ENCODE data around the gene GLB1L. TPM values are rescaled to one million over a fixed set of nuclear protein-coding genes. Genes with fewer than 3 reads are reported as not detected.

Gene GLB1L
- total RNA-seq (1 to 10 TPM; 1.8 to 2.7 TPM), polyA plus RNA-seq (1 to 10 TPM in 2 of 3 donors, under 1 TPM in 1; 0.62 to 1.8 (median 1.7) TPM), total RNA-seq (0.96 to 3.0 (median 2.4) reads per million in 6 experiments)

DNA sequence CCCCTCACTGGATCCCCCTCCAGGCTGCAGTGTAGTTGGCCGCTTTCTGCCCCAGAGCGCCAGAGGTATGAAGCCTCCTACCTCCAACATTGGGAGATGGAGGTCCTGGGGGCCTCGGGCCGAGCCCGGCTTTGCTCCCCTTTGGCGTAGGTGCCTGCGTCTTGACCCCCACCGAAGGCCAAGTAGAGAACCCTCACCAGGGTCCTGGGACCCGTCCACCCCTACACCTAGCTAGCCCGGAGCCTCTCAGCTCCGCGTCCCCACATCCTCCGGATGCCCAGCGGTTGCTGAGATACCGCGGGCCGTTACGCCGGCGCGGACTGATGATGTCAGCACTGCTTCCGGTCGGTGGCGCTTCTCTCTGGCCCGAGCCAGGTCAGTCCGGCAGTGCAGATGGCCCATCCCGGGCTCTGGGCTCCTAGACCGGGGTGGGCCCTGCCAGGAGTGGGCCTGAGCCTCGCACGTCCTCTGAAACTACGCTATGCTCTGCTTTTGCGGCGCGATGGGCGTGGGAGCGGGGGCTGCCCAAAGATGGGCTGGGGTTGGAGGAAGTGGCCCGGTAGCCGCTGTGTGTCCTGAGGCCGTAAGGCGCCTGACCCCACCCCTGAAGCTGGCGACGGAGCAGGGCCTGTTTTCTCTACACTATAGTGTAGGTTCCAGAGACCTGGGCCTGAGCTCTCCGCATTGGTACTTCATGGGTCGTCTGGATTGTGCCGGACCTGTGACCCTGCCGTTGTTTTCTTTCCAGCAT is at the start of gene GLB1L, which contains the start of gene STK16:
TSS of gene GLB1L (minus strand) at position 297 of the 751 bp plus-strand sequence. CDS start 1,871 bp downstream, outside the sequence.
TSS of gene STK16 (plus strand) at position 332 of the 751 bp plus-strand sequence. CDS start 521 bp downstream, outside the sequence.
- POLR2A ChIA-PET = interaction anchor here (0.6 to 20.8 kb wide), 20 partner anchors 4 to 85 kb away, joined by 3 to 591 read pairs (median 6); partner anchors contain the start of genes ABCB6, ANKZF1, ATG9A and CNPPD1
- peak; percentile 70 to 92 (median 85) for DNase-seq
- peak; percentile 61 to 62 for ATAC-seq
- Mint-ChIP-seq H3K4me1 (peaks cover 19 to 70% (median 69%) of the 10 kb centered on the region in 4 donors), H3K27ac (peak within 1 kb of the TSS; percentile 94 to 99 (median 98)), H3K9me3 (no peaks in the 10 kb centered on the region), H3K36me3 (peaks cover 0 to 23% (median 19%) of the 10 kb centered on the region in 3 donors), H3K4me3 (peak within 1 kb of the TSS; percentile 84 to 100 (median 96)), H3K27me3 (no peaks in the 10 kb centered on the region)

DNA sequence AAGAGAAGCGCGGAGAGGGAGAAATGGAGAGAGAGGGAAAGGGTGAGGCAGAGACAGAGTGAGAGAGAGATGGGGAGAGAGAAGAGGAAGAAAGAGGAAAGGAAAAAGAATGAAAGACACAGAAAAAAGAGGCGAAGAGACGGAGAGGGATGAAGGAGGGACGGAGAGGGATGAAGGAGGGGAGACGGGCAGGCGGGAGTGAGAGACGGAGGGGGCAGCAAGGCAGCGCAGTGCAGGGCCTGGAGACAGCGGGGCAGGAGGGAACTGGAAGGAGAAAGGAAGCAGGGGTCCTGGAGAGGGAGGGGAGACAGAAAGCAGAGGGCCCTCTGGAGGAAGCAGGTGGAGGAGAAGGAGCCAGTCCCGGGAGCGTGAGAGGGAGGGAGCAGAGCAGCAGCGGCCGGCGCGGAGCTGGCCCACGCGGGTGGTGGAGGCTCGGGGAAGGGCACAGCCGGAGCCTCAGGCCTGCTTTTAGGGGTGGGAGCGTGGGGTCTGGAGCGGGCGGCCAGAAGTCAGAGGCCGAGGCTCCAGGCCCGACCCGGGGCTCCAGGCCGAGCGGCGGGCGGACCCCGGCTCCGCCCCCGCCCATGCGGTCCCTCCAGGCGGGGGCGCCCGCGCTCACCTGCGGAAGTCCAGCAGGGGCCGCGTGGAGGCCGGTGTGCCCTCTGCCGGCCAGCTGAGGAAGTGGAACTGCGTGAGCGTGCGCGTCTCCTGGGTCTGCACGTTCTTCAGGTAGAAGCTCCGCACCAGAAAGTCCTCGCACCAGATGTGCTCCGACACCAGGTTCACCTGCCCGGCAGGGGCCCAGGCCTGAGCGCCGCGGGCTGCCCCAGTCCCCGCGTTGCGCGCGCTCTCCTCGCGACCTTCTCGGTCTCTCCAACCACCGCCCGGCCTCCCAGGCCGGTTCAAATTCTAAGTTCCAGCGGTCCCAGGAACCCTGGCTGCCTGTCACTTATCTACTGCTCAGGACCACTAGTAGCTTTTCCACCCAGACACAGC is 49.4 kb upstream of the GLB1L start:
- H3K9me3 Mint-ChIP-seq = no peaks in the 10 kb centered on the region
- H3K4me3 Mint-ChIP-seq = peak overlapping the region; percentile 62 to 82 (median 76)
- H3K27ac Mint-ChIP-seq = peak overlapping the region in 9 of 10 donors; percentile 32 to 93 (median 81)
- H3K27me3 Mint-ChIP-seq = peaks cover 0 to 3% (median 0%) of the 10 kb centered on the region in 5 donors
- H3K36me3 Mint-ChIP-seq = no peaks in the 10 kb centered on the region
- DNase-seq = peak; percentile 79 to 92 (median 90)
- POLR2A ChIA-PET = interaction anchor here (0.6 to 7.6 kb wide), 19 partner anchors 8 to 584 kb away, joined by 3 to 79 read pairs (median 5); partner anchors contain the start of genes ABCB6, ANKZF1, ATG9A and CNPPD1
- H3K4me1 Mint-ChIP-seq = peaks cover 13 to 44% (median 37%) of the 10 kb centered on the region in 4 donors
- peak; percentile 89 to 92 for ATAC-seq

DNA sequence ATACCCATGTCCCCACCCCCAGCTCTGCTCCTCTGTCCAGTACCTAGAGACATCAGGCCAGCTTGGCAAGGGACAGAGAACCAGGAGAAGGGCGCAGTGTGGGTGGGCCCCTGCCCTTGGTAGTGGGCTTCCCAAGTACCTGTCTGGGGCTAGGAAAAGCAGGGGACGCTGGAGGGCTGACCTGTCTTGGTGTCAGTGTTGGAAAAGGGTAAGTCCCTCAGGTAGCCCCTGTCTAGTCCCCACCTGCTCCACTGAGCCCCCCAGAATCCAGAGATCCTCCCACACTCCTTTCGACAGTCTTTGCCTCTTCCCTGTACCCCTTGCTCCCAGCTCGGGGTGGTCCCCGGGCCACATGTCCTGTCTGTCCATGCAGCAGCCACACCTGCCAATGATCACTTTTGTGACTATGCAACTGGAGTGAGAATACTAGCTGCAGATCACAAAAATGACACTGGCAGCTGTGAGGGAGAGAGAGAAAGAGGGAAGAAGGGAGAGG is 48.5 kb upstream of the GLB1L start:
- peak overlapping the region in 9 of 10 donors; percentile 32 to 93 (median 67) for H3K27ac Mint-ChIP-seq

DNA sequence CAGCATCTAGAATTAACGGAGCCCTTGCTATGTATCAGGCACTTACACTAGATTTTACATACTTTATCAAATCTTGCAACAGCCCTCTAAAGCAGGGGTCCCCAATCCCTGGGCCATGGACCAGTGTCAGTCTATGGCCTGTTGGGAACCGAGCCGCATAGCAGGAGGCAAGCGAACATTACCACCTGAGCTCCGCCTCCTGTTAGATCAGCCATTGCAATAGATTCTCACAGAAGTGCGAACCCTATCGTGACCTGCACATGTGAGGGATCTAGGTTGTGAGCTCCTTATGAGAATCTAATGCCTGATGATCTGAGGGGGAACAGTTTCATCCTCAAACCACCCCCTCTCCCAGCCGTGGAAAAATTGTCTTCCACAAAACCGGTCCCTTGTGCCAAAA is 47.4 kb upstream of the GLB1L start:
- ATAC-seq (no peak), DNase-seq (no peak)
- Mint-ChIP-seq H3K27me3 (no peaks in the 10 kb centered on the region), H3K4me1 (peaks cover 9 to 36% (median 31%) of the 10 kb centered on the region in 4 donors), H3K36me3 (no peaks in the 10 kb centered on the region), H3K27ac (peak overlapping the region in 4 of 10 donors; percentile 33 to 86 (median 66)), H3K9me3 (no peaks in the 10 kb centered on the region), H3K4me3 (no peak overlapping the region)
- POLR2A ChIA-PET = interaction anchor here (7.6 kb wide), 1 partner anchor 14 kb away, joined by 79 read pairs; the partner anchor contains the start of gene DNAJB2

More for the DNA sequence above, 48.5 kb upstream of the GLB1L start:
- DNase-seq (no peak), ATAC-seq (no peak)
- H3K4me1 Mint-ChIP-seq = peaks cover 13 to 44% (median 36%) of the 10 kb centered on the region in 4 donors
- no peaks in the 10 kb centered on the region for H3K36me3 Mint-ChIP-seq
- H3K9me3 Mint-ChIP-seq = no peaks in the 10 kb centered on the region
- peak overlapping the region; percentile 13 to 82 (median 74) for H3K4me3 Mint-ChIP-seq
- H3K27me3 Mint-ChIP-seq = no peaks in the 10 kb centered on the region
- POLR2A ChIA-PET = interaction anchor here (0.9 to 7.6 kb wide), 4 partner anchors 15 to 88 kb away, joined by 3 to 79 read pairs (median 14); partner anchors contain the start of genes DNAJB2, GLB1L, STK16 and TUBA4B

DNA sequence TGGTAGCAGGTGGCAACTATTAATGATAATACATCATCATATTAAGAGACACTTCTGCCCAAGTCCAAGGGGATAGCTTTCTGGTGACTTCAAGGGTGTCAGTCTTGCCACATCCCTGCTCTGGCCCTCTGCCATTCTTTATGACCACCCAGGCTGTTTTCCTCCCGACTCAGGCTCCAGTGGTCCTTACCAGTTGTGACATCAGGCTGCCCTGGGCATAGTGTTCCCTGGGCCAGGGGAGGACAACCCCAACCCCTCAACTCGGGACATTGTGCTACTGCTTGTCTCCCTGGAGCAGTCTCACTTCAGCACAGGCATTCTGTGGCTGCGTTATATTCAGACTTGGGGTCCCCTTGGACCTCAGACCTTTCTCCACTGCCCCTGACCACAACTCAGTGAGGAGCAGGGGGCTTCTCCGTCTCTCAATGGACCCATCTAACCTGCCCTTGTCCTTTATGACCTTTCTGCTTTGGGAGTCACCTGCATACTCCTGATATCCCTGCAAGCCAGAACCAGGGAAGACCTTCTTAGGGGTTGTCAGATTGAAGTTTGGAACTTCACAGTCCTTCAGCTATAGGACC is 46.8 kb upstream of the GLB1L start:
- Mint-ChIP-seq H3K4me1 (peaks cover 7 to 30% (median 26%) of the 10 kb centered on the region in 4 donors), H3K4me3 (no peak overlapping the region), H3K9me3 (no peaks in the 10 kb centered on the region), H3K27me3 (no peaks in the 10 kb centered on the region), H3K27ac (peak overlapping the region in 2 of 10 donors; percentile 81 to 82), H3K36me3 (no peaks in the 10 kb centered on the region)
- ATAC-seq (no peak), DNase-seq (no peak)
- POLR2A ChIA-PET = interaction anchor here (0.7 to 7.6 kb wide), 2 partner anchors 13 to 90 kb away, joined by 3 to 79 read pairs; partner anchors contain the start of gene DNAJB2

DNA sequence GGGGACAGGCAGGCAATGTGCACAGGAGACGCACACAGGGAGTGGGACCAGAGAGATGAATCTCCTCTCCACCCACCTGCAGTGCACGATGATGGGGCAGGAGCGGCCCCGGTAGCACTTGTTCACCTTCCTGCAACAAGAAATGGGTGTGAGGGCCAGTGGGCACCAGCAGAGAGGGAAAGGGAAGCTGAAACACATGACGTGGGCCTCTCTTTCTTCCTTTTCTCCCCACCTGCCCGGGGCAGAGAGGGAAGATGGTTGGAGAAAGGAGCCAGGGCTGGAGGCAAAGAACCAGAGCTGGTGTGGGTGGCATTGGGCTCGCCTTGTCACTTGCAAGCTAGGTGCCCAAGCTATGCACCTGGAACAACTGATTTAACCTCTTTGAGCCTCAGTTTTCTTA is 46.1 kb upstream of the GLB1L start:
- H3K27ac Mint-ChIP-seq = peak overlapping the region in 1 of 10 donors; percentile 29
- no peak for ATAC-seq
- H3K36me3 Mint-ChIP-seq = no peaks in the 10 kb centered on the region
- DNase-seq = no peak
- no peak overlapping the region for H3K4me3 Mint-ChIP-seq
- no peaks in the 10 kb centered on the region for H3K9me3 Mint-ChIP-seq
- peaks cover 6 to 27% (median 22%) of the 10 kb centered on the region in 4 donors for H3K4me1 Mint-ChIP-seq
- POLR2A ChIA-PET = interaction anchor here (0.5 to 7.6 kb wide), 4 partner anchors 12 to 91 kb away, joined by 3 to 79 read pairs (median 4); partner anchors contain the start of gene DNAJB2
- H3K27me3 Mint-ChIP-seq = no peaks in the 10 kb centered on the region

DNA sequence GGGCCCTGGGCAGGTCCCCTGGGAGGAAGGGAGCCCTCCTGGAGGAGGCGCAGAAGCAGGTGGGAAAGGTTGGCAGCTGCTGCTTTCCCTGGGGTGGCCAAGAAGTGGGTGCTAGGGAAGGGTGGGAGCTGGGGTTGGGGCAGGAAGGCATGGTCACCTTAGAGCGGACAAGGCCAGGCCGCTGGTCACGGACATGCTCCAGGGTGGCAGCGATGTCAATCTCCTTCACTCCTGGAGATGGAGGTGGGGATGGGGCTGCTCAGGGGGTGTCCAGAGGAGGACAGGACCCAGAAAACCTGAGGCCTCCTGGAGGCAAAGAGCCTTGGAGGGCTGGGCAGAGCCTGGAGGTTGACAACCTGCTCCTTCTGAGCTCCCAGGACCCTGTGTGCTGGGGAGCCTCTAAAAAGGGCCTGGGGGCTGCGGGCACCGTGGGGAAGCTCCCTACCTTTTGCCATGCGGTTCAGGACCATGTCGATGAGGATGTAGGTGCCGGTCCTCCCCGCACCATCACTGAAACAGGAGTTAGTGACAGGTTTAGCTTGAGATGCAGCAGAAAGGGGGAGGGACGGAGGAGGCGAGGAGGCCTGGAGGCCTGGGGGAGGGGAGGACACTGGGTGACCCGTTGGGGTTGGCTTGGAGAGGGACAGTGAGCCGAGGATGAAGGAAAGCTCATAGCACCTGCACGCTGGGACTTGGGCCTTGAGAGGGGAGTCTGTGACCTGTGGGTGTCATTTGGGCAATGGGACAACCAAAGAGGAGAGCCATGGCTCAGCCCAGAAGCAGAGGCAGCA is 45.3 kb upstream of the GLB1L start:
- H3K27me3 Mint-ChIP-seq = no peaks in the 10 kb centered on the region

DNA sequence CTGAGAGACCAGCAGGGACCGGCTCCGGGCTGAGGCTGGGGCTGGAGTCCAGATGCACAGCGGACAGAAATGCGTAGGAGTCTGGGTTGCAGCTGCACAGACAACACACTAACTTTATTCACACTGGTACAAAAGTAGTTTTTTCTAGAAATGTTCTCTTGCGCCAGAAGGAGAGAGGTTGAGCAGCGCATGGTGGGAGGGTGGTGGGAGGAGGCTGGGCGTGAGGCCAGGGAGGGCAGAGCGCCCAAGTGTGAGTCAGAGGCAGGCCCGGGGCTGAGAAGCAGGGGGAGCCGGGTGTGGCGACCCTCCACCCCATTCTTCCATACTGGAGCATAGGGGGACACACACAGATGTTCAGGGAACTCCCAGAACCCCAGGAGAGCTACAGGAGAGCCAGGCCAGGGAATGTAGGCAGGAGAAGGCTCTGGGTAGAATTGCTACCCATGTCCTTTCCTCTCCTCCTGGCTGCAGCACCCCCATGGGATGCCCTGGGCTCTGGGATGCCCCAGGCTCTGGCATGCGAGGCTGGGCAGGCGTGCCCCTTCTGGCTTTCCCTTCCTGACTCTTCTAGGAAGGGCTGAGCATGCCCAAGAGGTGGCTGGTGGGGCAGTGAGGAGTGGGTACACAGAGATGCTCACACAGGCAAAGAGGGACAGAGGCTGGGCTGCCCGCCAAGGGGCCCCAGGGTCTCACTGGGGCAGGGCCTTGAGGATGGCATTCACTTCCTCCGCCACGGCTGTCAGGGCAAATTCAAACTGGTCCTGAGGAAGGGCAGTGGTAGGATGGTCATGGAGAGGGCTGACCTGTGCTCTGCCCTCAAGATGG is 44.5 kb upstream of the GLB1L start:
- Mint-ChIP-seq H3K4me3 (no peak overlapping the region), H3K4me1 (peaks cover 8 to 21% (median 15%) of the 10 kb centered on the region in 4 donors), H3K27me3 (no peaks in the 10 kb centered on the region), H3K36me3 (peaks cover 0 to 7% (median 0%) of the 10 kb centered on the region in 3 donors), H3K9me3 (no peaks in the 10 kb centered on the region), H3K27ac (peak overlapping the region in 4 of 10 donors; percentile 13 to 56 (median 30))
- ATAC-seq (no peak), DNase-seq (no peak)
- POLR2A ChIA-PET = interaction anchor here (0.7 to 7.6 kb wide), 2 partner anchors 11 to 618 kb away, joined by 3 to 79 read pairs; partner anchors contain the start of gene DNAJB2

More for the DNA sequence above, 45.3 kb upstream of the GLB1L start:
- Mint-ChIP-seq H3K4me3 (no peak overlapping the region), H3K9me3 (no peaks in the 10 kb centered on the region), H3K4me1 (peaks cover 8 to 24% (median 19%) of the 10 kb centered on the region in 4 donors), H3K36me3 (no peaks in the 10 kb centered on the region), H3K27ac (peak overlapping the region in 2 of 10 donors; percentile 34 to 55)
- DNase-seq (no peak), ATAC-seq (no peak)
- POLR2A ChIA-PET = interaction anchor here (0.6 to 7.6 kb wide), 2 partner anchors 12 to 32 kb away, joined by 5 to 79 read pairs; partner anchors contain the start of gene DNAJB2

DNA sequence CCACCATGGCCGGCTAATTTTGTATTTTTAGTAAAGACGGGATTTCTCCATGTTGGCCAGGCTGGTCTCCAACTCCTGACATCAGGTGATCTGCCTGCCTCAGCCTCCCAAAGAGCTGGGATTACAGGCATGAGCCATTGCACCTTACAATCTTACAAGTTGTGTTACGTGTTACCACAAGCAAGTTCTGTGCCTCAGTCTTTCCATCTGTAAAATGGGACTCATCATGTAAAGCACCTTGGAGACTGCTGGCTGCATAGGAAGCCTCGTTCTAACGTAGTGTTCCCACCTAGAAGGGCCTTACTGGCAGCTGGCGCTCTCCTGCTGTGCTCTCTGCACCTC is 43.9 kb upstream of the GLB1L start:
- H3K27ac Mint-ChIP-seq = peak overlapping the region in 2 of 10 donors; percentile 34 to 56
- H3K9me3 Mint-ChIP-seq = no peaks in the 10 kb centered on the region
- POLR2A ChIA-PET = interaction anchor here (0.7 to 7.6 kb wide), 2 partner anchors 10 to 618 kb away, joined by 3 to 79 read pairs; partner anchors contain the start of gene DNAJB2
- H3K36me3 Mint-ChIP-seq = peaks cover 0 to 11% (median 0%) of the 10 kb centered on the region in 3 donors
- peaks cover 5 to 16% (median 11%) of the 10 kb centered on the region in 4 donors for H3K4me1 Mint-ChIP-seq
- ATAC-seq (no peak), DNase-seq (no peak)
- no peak overlapping the region for H3K4me3 Mint-ChIP-seq
- no peaks in the 10 kb centered on the region for H3K27me3 Mint-ChIP-seq

Data from naive thymus-derived CD8-positive, alpha-beta T cell (primary cell).